GM13976 (cell line): Measurements from ENCODE around the gene NLRP13.

Source experiments
- DNase-seq: peaks from one replicate; pipeline ENCODE4 v3.0.0; 2012; ENCODE audit warnings: low spot score
- in situ Hi-C: fragments of 300-500 bp; cut with MboI; formaldehyde crosslinking; loops from one replicate; pipeline ENCODE4 v1.12.0; 2022; ENCODE audit warnings: low sequenced_read_pairs, mixed read lengths, inconsistent platforms; ENCODE audit not compliant: unreplicated experiment
- TF ChIP-seq, protein P1 (sequence below): IDR thresholded peaks from 2 replicates; pipeline ENCODE4 v1.5.1; 2012; ENCODE audit warnings: borderline replicate concordance, mild to moderate bottlenecking; ENCODE audit not compliant: insufficient read depth; ENCODE audit errors: extremely low read depth, missing control alignments, control extremely low read depth

Gene NLRP13

DNA sequence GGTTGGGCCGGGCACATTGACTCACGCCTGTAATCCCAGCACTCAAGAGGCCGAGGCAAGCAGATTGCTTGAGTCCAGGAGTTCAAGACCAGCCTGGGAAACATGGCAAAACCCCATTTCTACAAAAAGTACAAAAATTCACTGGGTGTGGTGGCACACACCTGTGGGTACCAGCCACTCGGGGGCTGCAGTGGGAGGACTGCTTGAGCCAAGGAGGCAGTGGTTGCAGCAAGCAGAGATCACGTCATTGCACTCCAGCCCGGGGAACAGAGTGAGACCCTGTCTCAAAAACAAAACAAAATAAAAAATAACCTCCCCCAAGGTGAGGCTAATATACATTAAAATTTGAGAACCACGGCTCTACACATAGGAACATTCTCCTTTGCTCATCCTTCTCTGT is 24.9 kb downstream of the NLRP13 start:
- TF ChIP-seq, protein P1, sequence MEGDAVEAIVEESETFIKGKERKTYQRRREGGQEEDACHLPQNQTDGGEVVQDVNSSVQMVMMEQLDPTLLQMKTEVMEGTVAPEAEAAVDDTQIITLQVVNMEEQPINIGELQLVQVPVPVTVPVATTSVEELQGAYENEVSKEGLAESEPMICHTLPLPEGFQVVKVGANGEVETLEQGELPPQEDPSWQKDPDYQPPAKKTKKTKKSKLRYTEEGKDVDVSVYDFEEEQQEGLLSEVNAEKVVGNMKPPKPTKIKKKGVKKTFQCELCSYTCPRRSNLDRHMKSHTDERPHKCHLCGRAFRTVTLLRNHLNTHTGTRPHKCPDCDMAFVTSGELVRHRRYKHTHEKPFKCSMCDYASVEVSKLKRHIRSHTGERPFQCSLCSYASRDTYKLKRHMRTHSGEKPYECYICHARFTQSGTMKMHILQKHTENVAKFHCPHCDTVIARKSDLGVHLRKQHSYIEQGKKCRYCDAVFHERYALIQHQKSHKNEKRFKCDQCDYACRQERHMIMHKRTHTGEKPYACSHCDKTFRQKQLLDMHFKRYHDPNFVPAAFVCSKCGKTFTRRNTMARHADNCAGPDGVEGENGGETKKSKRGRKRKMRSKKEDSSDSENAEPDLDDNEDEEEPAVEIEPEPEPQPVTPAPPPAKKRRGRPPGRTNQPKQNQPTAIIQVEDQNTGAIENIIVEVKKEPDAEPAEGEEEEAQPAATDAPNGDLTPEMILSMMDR: no peak
- DNase-seq: no peak
- in situ Hi-C loops: no loop called here

DNA sequence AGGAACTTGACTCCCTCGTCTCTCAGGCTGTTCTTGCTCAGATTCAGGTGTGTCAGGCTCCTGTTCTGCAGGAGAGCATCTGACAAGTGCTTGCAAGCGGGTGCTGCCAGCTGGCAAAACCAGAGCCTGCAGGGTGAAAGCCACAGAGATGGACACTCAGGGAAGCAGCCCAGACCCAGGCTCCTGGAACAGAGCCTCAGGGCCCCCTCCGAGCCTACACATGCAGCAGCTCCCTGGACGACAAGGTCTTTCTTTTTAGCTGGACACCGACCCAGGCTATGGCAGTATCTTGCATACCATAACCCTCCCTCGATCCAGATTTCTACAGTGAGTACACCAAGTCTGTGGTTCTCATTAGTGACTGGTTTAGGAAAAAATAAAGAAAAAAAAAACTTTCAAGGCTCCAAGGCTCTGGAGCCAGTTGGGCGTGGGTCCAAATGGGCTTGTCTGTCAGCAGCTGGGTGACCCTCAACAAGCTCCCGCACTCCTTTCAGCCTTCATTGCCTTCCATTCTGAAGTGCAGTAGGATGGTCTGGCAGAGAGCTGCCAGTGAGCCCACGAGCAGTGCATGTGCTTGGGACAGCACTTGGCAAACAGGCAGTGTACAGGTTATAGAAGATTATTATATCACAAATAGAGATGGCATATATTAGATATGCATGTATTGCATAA is 29.9 kb downstream of the NLRP13 start:
- no peak for DNase-seq
- TF ChIP-seq, protein P1: no peak
- in situ Hi-C loops: no loop called here

GRCh38 chr19:55901369-55902079 is 30.6 kb downstream of the NLRP13 start:
- TF ChIP-seq, protein P1: no peak
- in situ Hi-C loops: no loop called here
- no peak for DNase-seq

DNA sequence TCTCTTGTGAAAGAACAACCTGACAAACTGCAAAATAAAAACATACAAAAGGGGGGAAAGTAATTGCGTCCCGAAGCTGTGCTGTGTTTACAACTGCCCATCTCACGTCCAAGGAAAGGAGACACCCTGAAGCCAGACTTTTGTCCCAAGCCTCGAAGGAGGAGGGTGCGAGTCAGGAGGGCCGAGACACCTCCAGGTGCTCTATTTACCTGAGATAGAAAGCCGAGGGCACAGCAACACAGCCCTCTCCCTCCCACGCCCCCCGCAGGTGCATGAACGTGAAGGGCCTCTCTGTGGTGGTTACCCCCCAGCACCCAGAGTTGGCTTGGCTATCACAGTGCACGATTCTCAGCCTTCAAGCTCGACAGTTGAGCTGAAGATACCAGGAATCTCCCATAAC is 33.2 kb downstream of the NLRP13 start:
- TF ChIP-seq, protein P1: no peak
- no peak for DNase-seq
- in situ Hi-C loops: no loop called here

DNA sequence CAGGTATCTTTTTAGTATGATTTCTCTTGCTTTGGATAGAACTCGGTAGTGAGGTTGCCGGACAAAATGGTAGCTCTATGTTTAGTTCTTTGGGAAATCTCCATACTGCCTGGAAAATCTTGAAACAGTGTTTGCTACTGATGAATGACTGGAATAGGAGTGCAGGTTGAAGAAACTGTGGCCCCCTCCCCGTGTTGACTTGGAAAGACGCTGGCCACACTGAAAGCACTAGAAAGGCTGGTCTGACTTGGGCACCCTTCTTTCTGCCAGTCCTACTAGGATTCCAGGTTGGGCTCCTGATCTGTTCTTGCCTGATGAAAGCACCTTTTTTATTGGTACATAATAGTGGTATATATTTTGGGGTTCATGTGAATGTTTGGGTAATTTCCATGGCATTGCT is 49.5 kb downstream of the NLRP13 start:
- TF ChIP-seq, protein P1: no peak
- no peak for DNase-seq
- in situ Hi-C loops: no loop called here

- DNase-seq: no peak
- TF ChIP-seq, protein P1: no peak
- in situ Hi-C loops: no loop called here
Observed at GRCh38 chr19:55877211-55877610, 54.9 kb downstream of the NLRP13 start.
